Glutamatergic neuron (in vitro differentiated cells): ENCODE data around the gene UQCR10. TPM values are rescaled to one million over a fixed set of nuclear protein-coding genes. Genes with fewer than 3 reads are reported as not detected.

ENCODE experiments used
- DNase-seq: peaks from one replicate; pipeline ENCODE4 v3.0.0; 2022
- H3K27ac Mint-ChIP-seq: one replicate; pipeline ENCODE4 v1.8.0; 2020; ENCODE audit warnings: mild to moderate bottlenecking, mixed read lengths, inconsistent platforms; ENCODE audit not compliant: unreplicated experiment
- H3K27me3 Mint-ChIP-seq: one replicate; pipeline ENCODE4 v1.8.0; 2020; ENCODE audit warnings: mild to moderate bottlenecking, moderate library complexity, mixed read lengths, inconsistent platforms; ENCODE audit not compliant: unreplicated experiment
- H3K36me3 Mint-ChIP-seq: one replicate; pipeline ENCODE4 v1.8.0; 2020; ENCODE audit warnings: mild to moderate bottlenecking, mixed read lengths, inconsistent platforms; ENCODE audit not compliant: unreplicated experiment
- H3K4me1 Mint-ChIP-seq: one replicate; pipeline ENCODE4 v1.8.0; 2020; ENCODE audit warnings: mild to moderate bottlenecking, low read depth, mixed read lengths, inconsistent platforms; ENCODE audit not compliant: unreplicated experiment
- H3K4me3 Mint-ChIP-seq: one replicate; pipeline ENCODE4 v1.8.0; 2020; ENCODE audit warnings: mild to moderate bottlenecking, mixed read lengths, inconsistent platforms; ENCODE audit not compliant: unreplicated experiment
- H3K9me3 Mint-ChIP-seq: one replicate; pipeline ENCODE4 v1.8.0; 2020; ENCODE audit warnings: mild to moderate bottlenecking, moderate library complexity, mixed read lengths, inconsistent platforms; ENCODE audit not compliant: unreplicated experiment
- total RNA-seq: library from RNA; stranded (reverse); fragmentation: NEBNext Ultra II Directional; extraction: Animal tissue kit (Norgen Biotek cat#: 25700); gene quantifications from one replicate; pipeline ENCODE4 v1.2.1, GENCODE V29; 2021; ENCODE audit not compliant: unreplicated experiment
- TF ChIP-seq, protein P1 (sequence below): fragments of 200-600 bp; sonication (generic); IDR thresholded peaks from one replicate; pipeline ENCODE4 v1.5.0; 2021; ENCODE audit not compliant: partially characterized antibody, unreplicated experiment

The UQCR10 gene
- total RNA-seq, 1 donor from 2014 or later, result 77.7 TPM

DNA sequence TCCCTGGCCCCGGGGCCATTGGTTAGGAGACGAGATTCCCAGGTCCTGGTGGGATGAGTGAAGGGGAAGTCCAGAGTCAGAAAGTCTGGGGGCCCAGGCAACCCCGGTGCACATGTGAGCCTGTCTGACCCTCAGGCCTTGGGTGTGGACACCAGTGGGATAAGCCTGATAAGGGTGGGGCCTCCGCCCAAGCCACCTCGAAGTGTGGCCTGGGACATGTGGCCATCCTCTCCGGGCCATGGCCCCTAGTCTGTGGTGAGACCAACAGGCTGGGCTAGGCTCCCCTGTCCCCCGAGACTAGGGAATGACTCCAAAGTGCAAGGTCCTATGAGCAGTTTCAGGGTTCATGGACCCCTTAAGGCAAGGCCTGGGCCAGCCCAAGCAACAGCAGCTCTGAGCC lies 41.1 kb upstream of the UQCR10 start:
- Mint-ChIP-seq H3K9me3 (peaks cover 13% of the 10 kb centered on the region), H3K4me3 (no peak overlapping the region), H3K27ac (no peak overlapping the region), H3K36me3 (no peaks in the 10 kb centered on the region), H3K27me3 (peaks cover 6% of the 10 kb centered on the region), H3K4me1 (peaks cover 6% of the 10 kb centered on the region)
- DNase-seq, result no peak
- TF ChIP-seq, protein P1, sequence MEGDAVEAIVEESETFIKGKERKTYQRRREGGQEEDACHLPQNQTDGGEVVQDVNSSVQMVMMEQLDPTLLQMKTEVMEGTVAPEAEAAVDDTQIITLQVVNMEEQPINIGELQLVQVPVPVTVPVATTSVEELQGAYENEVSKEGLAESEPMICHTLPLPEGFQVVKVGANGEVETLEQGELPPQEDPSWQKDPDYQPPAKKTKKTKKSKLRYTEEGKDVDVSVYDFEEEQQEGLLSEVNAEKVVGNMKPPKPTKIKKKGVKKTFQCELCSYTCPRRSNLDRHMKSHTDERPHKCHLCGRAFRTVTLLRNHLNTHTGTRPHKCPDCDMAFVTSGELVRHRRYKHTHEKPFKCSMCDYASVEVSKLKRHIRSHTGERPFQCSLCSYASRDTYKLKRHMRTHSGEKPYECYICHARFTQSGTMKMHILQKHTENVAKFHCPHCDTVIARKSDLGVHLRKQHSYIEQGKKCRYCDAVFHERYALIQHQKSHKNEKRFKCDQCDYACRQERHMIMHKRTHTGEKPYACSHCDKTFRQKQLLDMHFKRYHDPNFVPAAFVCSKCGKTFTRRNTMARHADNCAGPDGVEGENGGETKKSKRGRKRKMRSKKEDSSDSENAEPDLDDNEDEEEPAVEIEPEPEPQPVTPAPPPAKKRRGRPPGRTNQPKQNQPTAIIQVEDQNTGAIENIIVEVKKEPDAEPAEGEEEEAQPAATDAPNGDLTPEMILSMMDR, result no peak

DNA sequence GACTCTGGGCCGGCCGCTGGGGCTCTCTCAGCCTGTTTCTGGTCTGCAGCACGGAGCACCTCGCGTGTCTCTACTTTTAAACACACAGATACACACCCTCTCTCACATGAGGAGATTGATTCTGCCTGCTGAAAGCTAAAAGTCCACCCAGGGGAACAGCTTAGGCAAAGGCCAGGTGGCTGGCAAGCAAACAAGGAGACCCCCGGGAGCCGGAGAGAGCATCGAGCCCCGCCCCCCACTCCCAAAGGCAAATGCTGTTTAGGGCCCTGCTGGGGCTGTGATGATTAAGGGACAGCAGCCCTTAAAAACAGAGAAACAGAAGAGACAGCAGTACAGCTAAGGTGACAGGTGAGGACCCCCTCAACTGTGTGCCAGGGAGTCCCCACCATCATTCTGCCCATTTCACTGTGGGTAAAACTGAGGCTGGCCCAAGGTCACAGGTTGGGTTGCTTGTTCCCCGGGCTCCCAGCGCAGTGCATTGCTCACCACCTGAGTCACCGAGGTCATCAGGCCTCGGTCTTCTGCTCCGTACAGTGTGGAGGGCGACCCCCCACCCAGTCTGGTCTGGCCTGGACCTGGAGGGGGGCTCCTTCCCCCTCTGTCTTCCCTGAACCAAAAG lies 40.5 kb upstream of the UQCR10 start:
- Mint-ChIP-seq H3K27me3 (peaks cover 6% of the 10 kb centered on the region), H3K9me3 (peaks cover 13% of the 10 kb centered on the region), H3K27ac (no peak overlapping the region), H3K4me3 (no peak overlapping the region), H3K4me1 (peaks cover 6% of the 10 kb centered on the region), H3K36me3 (no peaks in the 10 kb centered on the region)
- DNase-seq, result peak; percentile 64
- TF ChIP-seq, protein P1, result no peak

DNA sequence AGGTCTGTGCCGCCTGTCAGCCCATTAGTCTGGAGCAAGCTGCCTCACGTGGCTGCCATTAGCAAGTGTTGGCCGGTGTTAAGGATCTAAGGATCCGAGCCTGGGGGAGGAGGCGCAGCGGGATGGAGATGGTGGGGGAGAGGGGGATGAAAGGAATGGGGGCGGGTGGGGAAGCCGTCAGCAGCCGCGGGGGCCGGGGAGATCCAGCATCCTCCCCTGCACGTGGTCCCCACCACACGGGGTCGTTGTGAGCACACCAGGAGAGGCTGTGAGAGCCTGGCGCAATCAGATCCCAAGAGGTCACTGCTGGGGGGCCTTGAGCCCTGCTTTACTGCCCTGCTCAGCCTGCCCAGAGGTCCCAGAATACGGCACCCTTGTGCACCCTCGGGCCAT lies 40.0 kb upstream of the UQCR10 start:
- TF ChIP-seq, protein P1, result peak; percentile 20
- H3K36me3 Mint-ChIP-seq, result no peaks in the 10 kb centered on the region
- peaks cover 9% of the 10 kb centered on the region for H3K27me3 Mint-ChIP-seq
- no peak overlapping the region for H3K4me3 Mint-ChIP-seq
- peak; percentile 73 for DNase-seq
- peaks cover 15% of the 10 kb centered on the region for H3K9me3 Mint-ChIP-seq
- H3K4me1 Mint-ChIP-seq, result peaks cover 6% of the 10 kb centered on the region
- no peak overlapping the region for H3K27ac Mint-ChIP-seq

DNA sequence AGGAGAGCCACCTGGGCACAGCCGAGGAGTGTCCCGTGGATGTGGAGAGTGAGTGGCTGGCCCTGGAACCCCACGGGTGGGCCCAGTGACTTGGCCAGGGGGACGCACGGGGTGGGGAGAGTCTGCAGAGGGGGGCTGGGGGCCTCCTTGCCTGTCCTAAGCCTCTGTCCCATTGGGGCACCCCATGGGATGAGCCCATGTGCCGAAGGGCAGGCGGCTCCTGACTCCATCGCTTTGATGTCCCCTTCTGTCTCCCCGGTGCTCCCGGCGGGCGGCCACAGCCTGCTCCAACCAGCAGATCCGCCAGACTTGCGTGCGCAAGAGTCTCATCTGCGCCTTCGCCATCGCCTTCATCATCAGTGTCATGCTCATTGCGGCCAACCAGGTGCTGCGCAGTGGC lies 38.0 kb upstream of the UQCR10 start:
- TF ChIP-seq, protein P1, result no peak
- Mint-ChIP-seq H3K4me3 (no peak overlapping the region), H3K4me1 (peaks cover 7% of the 10 kb centered on the region), H3K27ac (no peak overlapping the region), H3K36me3 (no peaks in the 10 kb centered on the region), H3K27me3 (peaks cover 12% of the 10 kb centered on the region), H3K9me3 (peaks cover 11% of the 10 kb centered on the region)
- DNase-seq, result no peak

DNA sequence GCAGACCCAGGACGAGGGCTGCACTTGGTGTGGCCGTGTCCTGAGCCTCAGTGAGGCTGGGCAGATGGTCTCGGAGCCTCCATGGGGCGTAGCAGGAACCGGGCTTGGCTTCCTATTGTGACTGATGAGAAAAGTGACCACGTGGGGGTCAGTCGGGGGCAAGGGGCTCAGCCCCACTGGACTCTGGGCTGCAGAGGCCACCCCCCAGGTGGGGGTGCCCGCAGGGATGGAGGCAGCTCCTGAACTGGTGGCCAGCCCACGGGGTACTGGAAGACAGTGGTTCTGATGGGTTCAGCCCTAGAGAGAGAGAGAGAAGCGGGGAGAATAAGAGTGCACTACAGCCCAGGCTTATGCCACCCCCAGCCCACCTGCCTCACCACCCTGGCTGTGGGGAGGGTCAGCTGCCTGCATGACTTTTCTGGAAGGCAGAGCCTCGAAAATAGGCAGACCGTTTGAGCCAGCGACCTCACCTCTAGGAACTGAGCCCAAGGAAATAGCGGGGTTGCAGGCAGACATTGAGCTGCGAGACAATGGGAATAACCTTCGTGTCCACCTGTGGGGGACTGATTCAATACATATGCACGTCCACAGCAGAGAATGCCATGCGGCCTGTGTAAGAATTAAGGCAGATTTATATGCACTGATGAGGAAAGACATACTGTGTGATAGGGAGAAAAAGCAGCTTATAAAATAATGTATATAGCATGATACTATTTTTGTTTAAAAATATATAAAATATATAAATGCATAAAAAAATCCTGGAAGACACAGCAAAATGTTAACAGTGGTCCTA lies 35.9 kb upstream of the UQCR10 start:
- no peak overlapping the region for H3K4me3 Mint-ChIP-seq
- no peak overlapping the region for H3K27ac Mint-ChIP-seq
- H3K9me3 Mint-ChIP-seq, result peaks cover 6% of the 10 kb centered on the region
- DNase-seq, result no peak
- H3K4me1 Mint-ChIP-seq, result peaks cover 4% of the 10 kb centered on the region
- no peaks in the 10 kb centered on the region for H3K36me3 Mint-ChIP-seq
- H3K27me3 Mint-ChIP-seq, result peaks cover 11% of the 10 kb centered on the region
- TF ChIP-seq, protein P1, result no peak
